SJCRH30 (cell line): ENCODE results near the gene MYCBP. TPM values are rescaled to one million over a fixed set of nuclear protein-coding genes. Genes with fewer than 3 reads are reported as not detected.
"Not testable (repeated sequence)": the region's sequence is repeated elsewhere in the genome, so short reads cannot be mapped to it uniquely, and the experiment has no call there.

Experiments
- DNase-seq, 2 experiments: peaks; one replicate each; pipeline ENCODE4 v3.0.0-alpha.2; 2015 to 2020
- H3K27ac ChIP-seq: fragments of 250-450 bp; sonication (Bioruptor Pico); 2 replicates; pipeline ENCODE4 v1.5.1; 2020; ENCODE audit warnings: mild to moderate bottlenecking, moderate library complexity
- H3K27me3 ChIP-seq: fragments of 250-450 bp; sonication (Bioruptor Pico); 2 replicates; pipeline ENCODE4 v1.5.1; 2020; ENCODE audit warnings: mild to moderate bottlenecking, moderate library complexity
- H3K36me3 ChIP-seq: fragments of 250-450 bp; sonication (Bioruptor Pico); 2 replicates; pipeline ENCODE4 v1.5.1; 2020; ENCODE audit warnings: mild to moderate bottlenecking, moderate library complexity
- H3K4me1 ChIP-seq: fragments of 250-450 bp; sonication (Bioruptor Pico); 2 replicates; pipeline ENCODE4 v1.5.1; 2020; ENCODE audit warnings: mild to moderate bottlenecking, moderate library complexity
- H3K4me3 ChIP-seq: fragments of 250-450 bp; sonication (Bioruptor Pico); 2 replicates; pipeline ENCODE4 v1.5.1; 2020; ENCODE audit warnings: mild to moderate bottlenecking, moderate library complexity
- H3K9me3 ChIP-seq: fragments of 250-450 bp; sonication (Bioruptor Pico); replicated peaks from 2 replicates; pipeline ENCODE4 v1.5.1; 2020; ENCODE audit warnings: mild to moderate bottlenecking, moderate library complexity
- total RNA-seq: library from RNA; depleted of rRNA; stranded (reverse); fragments of >200 nt; shearing (Covaris generic); gene quantifications from 2 replicates; pipeline ENCODE4 v1.2.3, GENCODE V29; 2014

Gene MYCBP
- total RNA-seq, 1 experiment from 2014 or later, result 41.2 TPM

DNA sequence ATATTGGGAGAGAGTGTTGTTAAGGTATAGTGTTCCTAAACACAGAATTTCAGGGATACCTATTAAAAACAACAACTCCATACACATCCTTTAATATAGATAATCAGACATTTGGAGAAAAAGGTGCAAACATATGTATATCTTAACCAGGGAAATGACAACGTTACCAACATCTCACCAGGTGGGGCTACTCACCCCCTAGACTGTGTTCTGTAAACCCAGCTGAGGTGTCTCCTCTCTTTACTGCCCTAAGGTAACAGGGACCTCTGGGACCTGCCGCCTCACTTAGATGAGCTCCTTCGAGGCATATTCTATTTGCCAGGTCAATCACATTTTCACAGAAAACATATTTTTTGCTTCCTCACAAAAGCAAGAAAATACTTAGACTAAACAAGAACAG lies 26.9 kb downstream of the MYCBP start:
- no peaks in the 10 kb centered on the region for H3K9me3 ChIP-seq
- H3K36me3 ChIP-seq, result peaks cover 29% of the 10 kb centered on the region
- H3K27me3 ChIP-seq, result no peaks in the 10 kb centered on the region
- no peak for DNase-seq
- no peak overlapping the region for H3K27ac ChIP-seq
- no peaks in the 10 kb centered on the region for H3K4me1 ChIP-seq
- no peak overlapping the region for H3K4me3 ChIP-seq

DNA sequence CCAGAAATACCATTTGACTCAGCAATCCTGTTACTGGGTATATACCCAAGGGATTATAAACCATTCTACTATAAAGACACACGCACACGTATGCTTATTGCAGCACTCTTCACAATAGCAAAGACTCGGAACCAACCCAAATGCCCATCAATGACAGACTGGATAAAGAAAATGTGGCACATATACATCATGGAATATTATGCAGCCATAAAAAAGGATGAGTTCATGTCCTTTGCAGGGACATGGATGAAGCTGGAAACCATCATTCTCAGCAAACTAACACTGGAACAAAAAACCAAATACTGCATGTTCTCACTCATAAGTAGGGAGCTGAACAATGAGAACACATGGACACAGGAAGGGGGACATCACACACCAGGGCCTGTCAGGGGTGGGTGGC lies 28.1 kb downstream of the MYCBP start:
- not testable (repeated sequence) for H3K27me3 ChIP-seq, H3K9me3 ChIP-seq, H3K4me1 ChIP-seq, H3K27ac ChIP-seq, H3K4me3 ChIP-seq, DNase-seq
- peaks cover 29% of the 10 kb centered on the region for H3K36me3 ChIP-seq

DNA sequence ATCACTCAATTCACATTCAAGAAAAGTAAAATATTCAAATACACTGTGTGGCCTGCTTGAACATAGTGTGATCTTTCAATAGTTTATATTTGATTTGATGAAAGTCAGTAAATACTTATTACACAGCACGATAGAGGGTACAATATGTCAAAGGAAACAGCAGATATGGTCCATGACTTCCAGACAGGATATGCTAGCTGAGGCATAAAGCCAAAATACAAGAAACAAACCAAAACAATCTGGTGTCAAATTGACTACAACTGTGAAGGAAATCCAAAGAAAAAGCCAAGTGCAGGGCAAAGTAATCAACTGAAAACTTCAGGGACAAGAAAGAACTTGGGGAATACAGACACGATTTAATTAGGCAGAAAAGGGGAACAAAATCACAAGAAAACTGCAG lies 32.9 kb downstream of the MYCBP start:
- Histone ChIP-seq H3K4me1 (no peaks in the 10 kb centered on the region), H3K27me3 (no peaks in the 10 kb centered on the region), H3K9me3 (no peaks in the 10 kb centered on the region), H3K4me3 (no peak overlapping the region), H3K27ac (no peak overlapping the region), H3K36me3 (peaks cover 17% of the 10 kb centered on the region)
- no peak for DNase-seq

DNA sequence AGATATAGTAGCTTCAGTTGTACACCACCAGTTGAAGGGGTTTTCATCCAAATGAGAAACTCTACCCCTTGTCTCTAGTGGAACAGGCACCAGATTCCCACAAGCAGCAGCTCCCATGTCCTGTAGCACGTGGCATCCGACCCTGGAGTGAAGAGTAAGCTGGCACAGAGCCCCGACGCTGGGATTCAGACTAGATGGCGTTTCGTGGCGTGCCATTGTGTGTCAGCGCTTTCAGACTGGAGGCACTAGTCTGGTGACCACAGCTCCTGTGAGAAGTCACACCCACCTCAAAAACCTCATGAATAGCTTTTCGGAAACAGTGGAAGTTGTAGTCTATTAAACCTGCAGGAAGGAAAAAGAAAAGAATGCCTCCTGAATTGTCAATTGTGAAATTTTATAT lies 33.8 kb downstream of the MYCBP start:
- Histone ChIP-seq H3K4me1 (peaks cover 2% of the 10 kb centered on the region), H3K9me3 (no peaks in the 10 kb centered on the region), H3K27me3 (no peaks in the 10 kb centered on the region), H3K27ac (no peak overlapping the region), H3K36me3 (peaks cover 14% of the 10 kb centered on the region), H3K4me3 (no peak overlapping the region)
- DNase-seq, result no peak

DNA sequence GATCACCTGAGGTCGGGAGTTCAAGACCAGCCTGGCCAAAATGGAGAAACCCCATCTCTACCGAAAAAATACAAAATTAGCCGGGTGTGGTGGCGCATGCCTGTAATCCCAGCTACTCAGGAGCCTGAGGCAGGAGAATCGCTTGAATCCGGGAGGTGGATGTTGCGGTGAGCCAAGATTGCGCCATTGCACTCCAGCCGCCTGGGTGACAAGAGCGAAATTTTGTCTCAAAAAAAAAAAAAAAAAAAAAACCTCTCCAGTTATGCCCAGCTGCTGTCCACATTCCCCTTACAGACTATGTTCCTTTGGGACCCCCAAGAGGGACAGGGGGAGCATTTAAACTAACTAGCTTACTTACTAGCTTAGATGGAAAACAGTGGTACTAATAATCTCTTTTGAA lies 36.8 kb downstream of the MYCBP start:
- H3K9me3 ChIP-seq, H3K27ac ChIP-seq, H3K27me3 ChIP-seq, DNase-seq, H3K36me3 ChIP-seq, H3K4me3 ChIP-seq: not testable (repeated sequence)
- H3K4me1 ChIP-seq, result peaks cover 16% of the 10 kb centered on the region

DNA sequence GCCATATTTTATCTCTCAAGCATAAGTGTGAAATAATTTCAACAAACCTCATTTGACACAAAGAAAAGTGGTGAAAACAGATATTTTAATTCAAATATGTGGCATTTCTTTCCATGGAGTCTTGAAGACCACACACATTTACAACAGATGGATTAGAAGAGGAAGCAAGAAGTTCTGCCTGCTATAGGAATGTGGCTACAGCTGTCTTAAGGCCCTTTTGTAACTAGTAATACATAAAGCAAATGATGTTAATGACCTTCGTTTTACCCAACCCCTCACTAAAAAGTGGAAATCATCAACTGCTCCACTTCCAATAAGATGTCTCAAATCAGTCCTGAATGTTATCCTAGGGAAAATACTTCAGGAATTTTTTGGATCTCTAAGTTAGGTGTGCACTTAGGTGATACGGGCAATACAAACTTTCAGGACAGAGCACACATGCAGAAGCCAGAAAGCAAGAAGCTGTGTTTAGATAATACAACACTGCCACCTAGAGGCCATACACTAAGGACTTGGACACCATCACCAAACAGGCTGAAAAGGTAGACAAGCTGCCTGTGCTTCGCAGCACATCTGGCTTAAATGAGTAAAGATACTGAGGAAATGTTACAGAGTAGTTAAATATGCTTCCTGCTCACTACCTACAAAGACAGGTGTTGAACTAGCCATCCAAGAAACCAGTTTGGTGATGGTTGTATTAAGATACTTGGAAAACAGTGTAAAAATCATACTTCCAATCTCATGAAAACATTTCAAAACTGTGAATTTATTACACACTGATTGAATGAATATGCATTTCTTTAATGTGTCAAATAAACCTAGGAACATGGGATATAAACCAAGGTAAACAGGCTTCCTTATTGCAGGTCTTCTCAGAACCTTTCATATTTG lies 38.0 kb downstream of the MYCBP start:
- DNase-seq, result peak; percentile 77 to 95
- H3K36me3 ChIP-seq, result peaks cover 6% of the 10 kb centered on the region; the same call in 1 of the 2 replicates
- no peak overlapping the region for H3K4me3 ChIP-seq
- no peaks in the 10 kb centered on the region for H3K9me3 ChIP-seq
- no peaks in the 10 kb centered on the region for H3K27me3 ChIP-seq
- peaks cover 16% of the 10 kb centered on the region for H3K4me1 ChIP-seq
- peak overlapping the region; percentile 3; the same call in 1 of the 2 replicates for H3K27ac ChIP-seq

DNA sequence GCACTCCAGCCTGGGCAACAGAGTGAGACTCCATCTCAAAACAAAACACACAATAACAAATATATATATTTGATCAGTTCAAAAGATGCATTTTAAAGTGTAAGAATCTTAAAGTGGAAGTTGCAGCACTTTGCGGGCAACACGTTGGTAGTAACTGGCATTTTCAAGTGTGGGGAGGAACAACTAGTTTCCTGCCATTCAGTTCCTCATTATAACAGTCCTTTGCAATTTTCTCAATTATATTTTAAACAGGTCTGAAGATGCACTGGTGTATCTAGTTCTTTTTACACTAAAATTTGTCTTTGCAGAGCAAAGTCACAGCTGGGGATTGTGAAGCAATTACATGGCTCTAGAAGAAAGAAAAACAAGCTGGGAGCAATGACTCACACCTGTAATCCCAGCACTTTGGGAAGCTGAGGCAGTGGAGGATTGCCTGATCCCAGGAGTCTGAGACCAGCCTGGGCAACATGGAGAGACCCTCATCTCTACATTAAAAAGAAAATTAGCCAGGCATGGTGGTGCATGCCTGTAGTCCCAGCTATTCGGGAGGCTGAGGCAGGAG lies 38.8 kb downstream of the MYCBP start:
- peak; percentile 26 to 30 for DNase-seq
- Histone ChIP-seq H3K36me3 (0 out of 2 replicates have a peak, but pooled peaks cover 3% of the 10 kb centered on the region), H3K4me3 (no peak overlapping the region), H3K9me3 (no peaks in the 10 kb centered on the region), H3K4me1 (peaks cover 16% of the 10 kb centered on the region), H3K27me3 (no peaks in the 10 kb centered on the region), H3K27ac (peak overlapping the region; percentile 3; the same call in 1 of the 2 replicates)

DNA sequence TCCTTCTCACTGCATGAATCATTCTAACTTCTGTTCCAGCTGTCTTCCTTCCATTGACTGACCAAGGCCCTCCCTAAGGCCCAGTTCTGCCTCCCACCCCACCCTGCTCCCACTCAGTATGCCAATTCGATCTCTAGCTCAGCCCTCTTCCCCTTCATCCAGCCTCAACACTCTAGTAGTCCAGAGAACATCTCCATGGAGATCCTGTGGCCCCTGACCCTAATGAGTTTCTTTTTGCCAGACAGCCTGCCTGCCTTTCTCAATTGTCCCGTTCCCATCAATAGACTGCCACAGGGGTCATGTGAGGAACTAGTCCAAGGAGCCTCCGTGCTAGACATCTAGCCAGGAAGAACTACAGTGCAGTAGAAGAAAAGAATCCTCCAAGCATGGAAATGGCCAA lies 40.0 kb downstream of the MYCBP start:
- H3K36me3 ChIP-seq, result 0 out of 2 replicates have a peak, but pooled peaks cover under 1% of the 10 kb centered on the region
- peaks cover 16% of the 10 kb centered on the region for H3K4me1 ChIP-seq
- H3K27ac ChIP-seq, result no peak overlapping the region
- H3K4me3 ChIP-seq, result no peak overlapping the region
- no peak for DNase-seq
- no peaks in the 10 kb centered on the region for H3K27me3 ChIP-seq
- H3K9me3 ChIP-seq, result no peaks in the 10 kb centered on the region

DNA sequence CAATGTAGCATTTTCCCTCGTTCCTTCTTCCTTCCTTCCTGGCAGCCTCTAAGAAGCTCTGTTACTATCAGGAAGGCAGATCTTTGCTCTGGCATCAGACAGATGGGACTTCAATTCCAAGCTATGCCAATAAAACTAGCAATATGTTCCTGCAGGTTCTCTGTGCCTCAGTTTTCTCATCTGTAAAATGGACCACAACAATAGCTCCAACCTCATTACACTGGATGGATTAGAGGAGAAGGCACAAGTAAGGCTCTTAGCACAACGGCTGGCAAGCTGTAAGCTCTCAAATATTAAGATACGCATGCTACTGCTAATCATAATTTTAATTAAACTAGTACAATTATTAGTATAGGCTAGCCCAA lies 40.8 kb downstream of the MYCBP start:
- peaks cover 16% of the 10 kb centered on the region for H3K4me1 ChIP-seq
- no peak overlapping the region for H3K4me3 ChIP-seq
- no peak for DNase-seq
- no peaks in the 10 kb centered on the region for H3K36me3 ChIP-seq
- H3K27me3 ChIP-seq, result no peaks in the 10 kb centered on the region
- H3K27ac ChIP-seq, result no peak overlapping the region; the same call in 1 of the 2 replicates
- no peaks in the 10 kb centered on the region for H3K9me3 ChIP-seq

DNA sequence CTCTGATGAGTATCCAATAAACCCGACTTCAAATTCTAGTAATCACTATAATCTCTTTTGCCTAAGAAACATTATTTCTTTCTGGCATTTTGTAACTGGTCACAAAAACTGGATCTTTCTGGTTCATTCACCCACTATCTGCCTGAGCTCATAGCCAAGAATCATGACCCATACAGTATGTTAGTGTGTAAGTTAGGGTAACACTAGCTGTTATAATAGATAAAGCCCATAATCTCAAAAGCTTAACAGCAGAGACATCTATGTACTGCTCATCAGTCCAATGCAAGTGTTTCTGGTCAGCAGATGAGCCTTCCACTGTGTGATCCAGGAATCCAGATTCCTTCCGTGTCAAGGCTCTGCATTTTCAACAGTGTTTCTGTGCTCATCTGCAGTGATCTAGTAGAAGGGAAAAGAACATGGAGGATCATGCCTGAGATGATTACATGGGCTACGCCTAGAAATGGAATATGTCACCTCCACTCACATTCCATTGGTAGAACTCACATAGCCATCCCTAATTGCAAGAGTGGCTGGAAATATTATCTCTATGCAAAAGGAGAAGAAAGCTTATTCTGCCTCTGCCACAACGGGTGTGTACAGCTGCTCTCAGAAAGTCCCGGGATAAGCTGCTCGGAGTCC lies 41.3 kb downstream of the MYCBP start:
- DNase-seq, result peak; percentile 26 to 37
- no peaks in the 10 kb centered on the region for H3K27me3 ChIP-seq
- no peaks in the 10 kb centered on the region for H3K36me3 ChIP-seq
- no peaks in the 10 kb centered on the region for H3K9me3 ChIP-seq
- no peak overlapping the region for H3K4me3 ChIP-seq
- peak overlapping the region; percentile 12; the same call in 1 of the 2 replicates for H3K27ac ChIP-seq
- peaks cover 16% of the 10 kb centered on the region for H3K4me1 ChIP-seq

DNA sequence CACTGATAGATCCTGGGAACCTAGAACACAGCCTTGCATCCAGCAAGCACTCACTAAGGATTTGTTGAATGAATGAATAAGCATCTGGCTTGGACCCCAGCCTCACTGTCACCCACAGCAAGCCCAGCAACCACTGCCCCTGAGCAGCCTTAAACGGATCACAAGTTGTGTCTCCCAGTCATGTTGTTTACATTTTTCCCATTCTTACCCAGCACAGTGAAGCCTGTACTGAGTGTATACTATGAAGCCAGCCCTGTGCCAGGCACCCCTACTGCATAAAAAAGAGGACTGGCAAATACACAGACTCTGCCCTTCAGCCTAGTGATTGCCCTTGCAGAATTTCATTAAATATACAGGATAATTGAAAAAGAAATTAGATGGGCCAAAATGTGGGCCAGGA lies 43.8 kb downstream of the MYCBP start:
- no peak overlapping the region for H3K4me3 ChIP-seq
- DNase-seq, result no peak

DNA sequence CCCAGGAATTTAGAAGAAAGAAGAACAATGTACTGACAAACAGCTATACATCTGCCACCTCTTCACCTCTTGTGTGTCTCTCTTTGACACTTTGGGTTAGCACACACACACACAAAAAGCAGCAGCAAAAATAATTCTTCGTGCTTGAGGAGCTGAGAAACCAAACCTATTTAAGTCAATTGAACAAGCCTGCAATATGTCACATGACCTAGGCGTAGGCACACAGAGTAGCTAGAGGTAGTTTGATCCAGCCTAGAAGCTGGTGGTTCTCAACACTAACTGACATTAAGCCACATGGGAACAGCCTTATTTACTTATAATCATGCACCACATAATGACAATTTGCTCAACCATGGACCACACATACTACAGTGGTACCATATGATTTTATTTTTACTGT lies 45.8 kb downstream of the MYCBP start:
- H3K4me3 ChIP-seq, result no peak overlapping the region
- H3K36me3 ChIP-seq, result no peaks in the 10 kb centered on the region
- peaks cover 5% of the 10 kb centered on the region; the same call in 1 of the 2 replicates for H3K4me1 ChIP-seq
- no peak for DNase-seq
- no peaks in the 10 kb centered on the region for H3K9me3 ChIP-seq
- H3K27me3 ChIP-seq, result no peaks in the 10 kb centered on the region
- no peak overlapping the region for H3K27ac ChIP-seq

More for the DNA sequence above, 43.8 kb downstream of the MYCBP start:
- Histone ChIP-seq H3K4me1 (peaks cover 14% of the 10 kb centered on the region), H3K9me3 (no peaks in the 10 kb centered on the region), H3K27ac (no peak overlapping the region), H3K27me3 (no peaks in the 10 kb centered on the region), H3K36me3 (no peaks in the 10 kb centered on the region)

DNA sequence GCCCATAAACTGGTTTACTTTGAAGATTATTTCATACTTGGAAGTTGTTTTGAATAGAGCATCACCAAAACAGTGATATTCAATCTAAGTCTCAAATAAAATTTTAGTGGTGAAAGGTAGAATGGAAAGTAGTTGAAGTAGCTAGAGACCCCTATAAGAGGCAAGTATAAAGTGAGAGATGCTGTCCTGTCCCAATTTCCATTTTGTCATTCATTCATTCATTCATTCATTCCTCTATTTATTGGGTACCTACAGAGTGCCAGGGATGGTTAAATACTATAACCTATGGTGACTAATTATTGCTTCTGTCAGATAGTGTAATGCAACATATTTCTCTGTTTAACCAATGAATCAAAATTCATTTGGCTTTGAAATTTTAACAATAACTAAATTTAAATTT lies 46.3 kb downstream of the MYCBP start:
- Histone ChIP-seq H3K27me3 (no peaks in the 10 kb centered on the region), H3K4me3 (no peak overlapping the region), H3K9me3 (no peaks in the 10 kb centered on the region), H3K27ac (no peak overlapping the region), H3K36me3 (no peaks in the 10 kb centered on the region), H3K4me1 (peaks cover 3% of the 10 kb centered on the region; the same call in 1 of the 2 replicates)
- DNase-seq, result no peak

DNA sequence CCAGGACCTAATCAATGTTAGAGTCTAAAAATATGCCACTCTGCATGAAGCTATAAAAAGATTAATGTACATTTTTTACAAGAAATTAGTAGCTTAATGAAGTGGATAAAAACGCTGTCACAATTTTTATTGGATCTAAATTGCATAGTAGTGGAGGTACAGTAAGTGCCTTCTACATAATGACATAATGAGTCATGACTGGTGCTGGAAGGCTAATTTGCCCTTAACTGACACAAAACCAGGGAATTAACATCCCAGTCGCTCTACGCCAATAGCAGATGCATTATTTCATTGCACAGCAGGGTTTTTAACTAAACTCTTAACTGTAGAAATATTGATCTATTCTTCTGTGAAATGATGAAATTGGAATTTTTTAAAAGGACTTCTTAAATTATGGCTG lies 46.9 kb downstream of the MYCBP start:
- no peak overlapping the region for H3K27ac ChIP-seq
- no peak for DNase-seq

DNA sequence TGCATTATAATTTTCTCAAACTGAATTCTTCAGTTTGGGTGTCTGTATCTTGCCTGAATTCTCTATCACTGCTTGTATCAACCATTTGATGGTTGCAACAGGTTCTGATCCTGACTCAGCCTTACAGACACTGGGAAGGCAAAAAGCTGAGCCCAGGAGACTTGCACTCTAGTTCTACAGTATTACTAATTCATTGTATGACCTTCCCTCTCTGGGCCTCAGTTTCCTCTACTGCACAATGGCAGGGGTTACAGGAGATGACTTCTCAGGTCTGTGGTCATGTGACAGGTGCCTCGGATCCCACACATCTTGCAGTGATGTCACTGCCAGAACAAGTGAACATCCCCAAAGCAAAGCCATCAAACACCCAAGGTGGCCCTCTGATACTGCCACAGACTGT lies 52.3 kb downstream of the MYCBP start:
- Histone ChIP-seq H3K27ac (no peak overlapping the region), H3K4me3 (no peak overlapping the region), H3K27me3 (no peaks in the 10 kb centered on the region; the same call in 1 of the 2 replicates)

More for the DNA sequence above, 46.9 kb downstream of the MYCBP start:
- H3K4me3 ChIP-seq, result no peak overlapping the region
- no peaks in the 10 kb centered on the region for H3K9me3 ChIP-seq
- no peaks in the 10 kb centered on the region for H3K36me3 ChIP-seq
- H3K27me3 ChIP-seq, result no peaks in the 10 kb centered on the region
- no peaks in the 10 kb centered on the region for H3K4me1 ChIP-seq

More for the DNA sequence above, 52.3 kb downstream of the MYCBP start:
- Histone ChIP-seq H3K9me3 (no peaks in the 10 kb centered on the region), H3K36me3 (no peaks in the 10 kb centered on the region), H3K4me1 (no peaks in the 10 kb centered on the region)
- no peak for DNase-seq
